SK-N-DZ (cell line): Measurements from ENCODE around the gene PCDH10.
"Not testable (repeated sequence)": the region's sequence is repeated elsewhere in the genome, so short reads cannot be mapped to it uniquely, and the experiment has no call there.

Experiments
- DNase-seq: peaks from one replicate; pipeline ENCODE4 v3.0.0-alpha.2; 2015; ENCODE audit warnings: low spot score

PCDH10 gene

DNA sequence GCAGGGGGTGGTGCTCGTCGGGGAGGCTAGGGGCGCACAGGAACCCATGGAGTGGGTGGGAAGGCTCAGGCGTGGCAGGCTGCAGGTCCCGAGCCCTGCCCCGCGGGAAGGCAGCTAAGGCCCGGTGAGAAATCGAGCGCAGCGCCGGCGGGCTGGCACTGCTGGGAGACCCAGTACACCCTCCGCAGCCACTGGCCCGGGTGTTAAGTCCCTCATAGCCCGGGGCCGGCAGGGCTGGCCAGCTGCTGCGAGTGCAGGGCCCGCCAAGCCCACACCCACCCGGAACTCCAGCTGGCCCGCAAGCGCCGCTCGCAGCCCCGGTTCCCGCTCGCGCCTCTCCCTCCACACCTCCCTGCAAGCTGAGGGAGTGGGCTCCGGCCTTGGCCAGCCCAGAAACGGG is 91.4 kb downstream of the PCDH10 start:
- DNase-seq = not testable (repeated sequence)
